ENCODE measurements around the gene E2F2. TPM values are rescaled to one million over a fixed set of nuclear protein-coding genes. Genes with fewer than 3 reads are reported as not detected.
"Not testable (repeated sequence)": the region's sequence is repeated elsewhere in the genome, so short reads cannot be mapped to it uniquely, and the experiment has no call there.

E2F2 gene
- polyA plus RNA-seq, 3 donors: 3.8 to 4.7 (median 4.5) TPM

DNA sequence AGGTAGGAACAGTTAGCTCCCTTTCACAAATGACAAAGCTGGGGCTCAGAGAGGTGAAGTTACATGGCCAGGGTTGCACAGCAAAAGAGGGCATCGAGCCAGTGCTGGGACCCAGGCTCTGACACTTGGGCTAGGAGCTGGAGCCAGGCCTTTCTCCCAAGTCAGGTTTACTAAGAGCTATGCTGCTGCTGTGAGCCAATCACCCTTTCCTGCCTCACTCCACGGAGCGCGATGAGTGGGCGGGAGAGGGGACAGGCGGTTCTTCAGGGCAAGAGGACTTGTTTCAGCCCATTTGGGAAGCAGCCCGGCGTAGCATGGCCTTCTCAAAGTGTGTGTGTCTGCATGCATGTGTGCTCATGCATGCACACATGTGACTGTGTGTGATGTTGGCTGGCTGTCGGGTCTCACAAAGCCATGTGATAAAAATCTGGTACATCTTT lies 17.7 kb upstream of the E2F2 start:
- DNase-seq (ENCODE audit: low read depth in 3 of 3, low spot score in 2 of 3): no peak

DNA sequence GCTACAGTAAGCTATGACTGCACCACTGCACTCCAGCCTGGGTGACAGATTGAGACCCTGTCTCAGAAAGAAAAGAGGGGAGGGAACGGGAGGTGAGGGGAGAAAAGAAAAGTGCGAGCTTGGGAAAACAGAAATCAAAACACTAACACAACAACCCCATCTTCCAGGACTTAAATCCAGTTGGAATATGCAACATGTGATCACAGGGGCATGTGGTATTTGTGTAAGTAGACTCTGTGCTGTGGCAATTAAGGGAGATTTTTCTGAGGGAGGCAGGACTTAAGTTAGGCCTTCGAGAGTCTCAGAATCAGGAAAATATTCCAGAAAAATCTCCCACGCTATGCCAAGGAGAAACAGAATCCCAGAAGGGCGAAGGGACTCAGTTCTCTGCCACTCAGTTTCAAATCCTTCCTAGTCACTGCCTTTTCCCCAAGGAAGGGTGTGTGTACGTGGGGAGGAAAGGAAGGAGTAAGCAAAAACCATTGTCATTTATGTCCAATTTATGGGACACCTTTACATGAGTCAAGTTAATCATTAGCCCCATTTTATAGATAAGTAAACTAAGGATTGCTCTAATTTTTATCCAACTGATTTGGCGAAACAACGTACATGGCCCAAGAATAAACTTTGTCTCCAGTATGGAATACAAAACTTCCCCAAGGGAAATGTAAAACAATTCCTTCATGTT lies 16.0 kb upstream of the E2F2 start:
- DNase-seq (ENCODE audit: low read depth in 3 of 3, low spot score in 2 of 3): no peak

DNA sequence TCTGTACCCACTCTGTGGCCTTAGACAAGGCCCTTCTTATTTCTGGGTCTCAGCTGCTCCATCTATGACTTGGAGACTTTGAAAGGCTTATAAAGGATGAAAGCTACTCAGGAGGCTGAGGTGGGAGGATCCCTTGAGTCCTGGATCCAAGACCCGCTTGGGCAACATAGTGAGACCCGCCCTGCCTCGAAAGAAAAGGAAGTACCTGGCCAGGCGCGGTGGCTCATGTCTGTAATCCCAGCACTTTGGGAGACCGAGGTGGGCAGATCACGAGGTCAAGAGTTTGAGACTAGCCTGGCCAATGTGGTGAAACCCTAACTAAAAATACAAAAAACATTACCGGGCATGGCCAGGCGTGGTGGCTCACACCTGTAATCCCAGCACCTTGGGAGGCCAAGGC lies 14.8 kb upstream of the E2F2 start:
- no peak for DNase-seq (ENCODE audit: low read depth in 3 of 3, low spot score in 2 of 3)

DNA sequence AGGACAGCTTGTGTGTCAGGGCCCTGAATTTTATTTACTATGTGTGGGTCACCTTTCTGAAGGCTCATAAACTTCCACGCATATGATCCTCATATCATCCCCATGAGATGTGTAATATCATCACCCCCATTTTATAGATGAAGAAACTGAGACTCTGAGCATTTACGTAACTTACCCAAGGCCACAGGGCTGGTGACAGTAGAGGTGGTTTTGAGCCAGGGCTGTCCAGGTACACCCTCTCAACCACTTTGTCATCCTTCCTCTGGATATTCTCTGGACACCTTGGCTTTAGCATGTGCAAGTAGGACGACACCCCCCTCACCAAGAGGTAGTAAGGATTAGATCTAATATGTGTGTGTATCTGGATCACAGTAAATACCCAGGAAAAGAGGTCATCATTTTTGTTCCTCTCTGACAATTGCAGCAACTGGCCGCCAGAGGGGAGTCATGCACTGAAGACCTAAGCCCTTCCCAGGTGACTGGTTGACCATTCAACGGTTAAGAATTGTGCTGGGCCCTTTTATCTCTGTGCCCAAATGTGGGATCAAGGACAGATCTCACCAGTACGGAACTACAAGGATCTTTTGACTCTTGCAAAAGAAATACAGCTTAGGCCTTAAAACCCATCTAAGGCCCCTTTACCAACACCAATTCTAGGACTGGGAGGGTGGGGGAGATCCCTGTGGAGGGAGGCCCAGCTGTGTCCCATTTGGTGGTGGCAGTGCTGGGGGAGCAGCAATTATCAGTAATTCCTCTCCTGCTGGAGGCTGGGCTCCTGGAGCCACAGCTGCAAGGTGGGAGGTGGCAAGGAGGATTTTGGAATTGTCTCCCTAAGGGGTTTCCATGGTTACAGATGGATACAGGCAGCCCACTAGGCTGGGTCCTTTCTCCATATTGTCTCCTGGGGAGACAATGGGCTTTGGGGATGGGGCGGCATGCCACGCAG lies 13.7 kb upstream of the E2F2 start:
- no peak for DNase-seq (ENCODE audit: low read depth in 3 of 3, low spot score in 2 of 3)

DNA sequence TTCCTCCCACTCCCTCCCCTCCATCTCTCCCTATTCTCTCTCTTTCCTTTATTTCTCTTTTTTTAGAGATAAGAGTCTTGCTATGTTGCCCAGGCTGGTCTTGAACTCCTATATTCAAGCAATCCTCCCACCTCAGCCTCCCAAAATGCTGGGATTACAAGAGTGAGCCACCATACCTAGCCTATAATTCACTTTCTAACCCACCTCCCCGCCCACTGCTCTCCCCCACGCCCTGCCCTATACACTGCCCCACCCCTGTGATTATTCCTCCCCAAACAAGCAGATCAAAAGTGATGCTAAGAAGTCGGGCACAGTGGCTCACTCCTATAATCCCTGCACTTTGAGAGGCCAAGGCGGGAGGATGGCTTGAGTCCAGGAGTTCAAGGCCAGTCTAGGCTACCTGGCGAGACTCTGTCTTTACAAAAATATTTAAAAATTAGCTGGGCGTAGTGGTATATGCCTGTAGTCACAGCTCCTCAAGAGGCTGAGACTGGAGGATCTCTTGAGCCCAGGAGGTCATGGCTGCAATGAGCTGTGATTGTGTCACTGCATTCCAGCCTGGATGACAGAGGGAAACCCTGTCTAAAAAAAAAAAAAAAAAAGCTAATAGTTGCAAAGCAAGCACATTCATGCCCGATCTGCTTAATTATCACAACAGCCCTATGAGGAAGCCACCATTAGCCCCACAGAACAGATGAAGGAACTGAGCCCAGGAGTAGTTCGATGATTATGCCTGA lies 12.8 kb upstream of the E2F2 start:
- DNase-seq (ENCODE audit: low read depth in 3 of 3, low spot score in 2 of 3): no peak

DNA sequence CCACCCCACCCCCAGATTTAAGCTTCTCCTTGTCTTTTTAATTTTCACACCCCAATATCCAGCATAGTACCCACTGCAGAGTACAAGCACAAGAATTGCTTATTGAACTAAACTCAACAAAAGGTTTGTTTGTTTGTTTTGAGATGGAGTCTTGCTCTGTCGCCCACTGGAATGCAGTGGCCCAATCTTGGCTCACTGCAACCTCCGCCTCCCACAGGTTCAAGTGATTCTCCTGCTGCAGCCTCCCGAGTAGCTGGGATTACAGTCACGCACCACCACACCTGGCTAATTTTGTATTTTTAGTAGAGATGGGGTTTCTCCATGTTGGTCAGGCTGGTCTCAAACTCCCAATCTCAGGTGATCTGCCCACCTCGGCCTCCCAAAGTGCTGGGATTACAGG lies 11.9 kb upstream of the E2F2 start:
- DNase-seq (ENCODE audit: low read depth in 3 of 3, low spot score in 2 of 3): not testable (repeated sequence)

DNA sequence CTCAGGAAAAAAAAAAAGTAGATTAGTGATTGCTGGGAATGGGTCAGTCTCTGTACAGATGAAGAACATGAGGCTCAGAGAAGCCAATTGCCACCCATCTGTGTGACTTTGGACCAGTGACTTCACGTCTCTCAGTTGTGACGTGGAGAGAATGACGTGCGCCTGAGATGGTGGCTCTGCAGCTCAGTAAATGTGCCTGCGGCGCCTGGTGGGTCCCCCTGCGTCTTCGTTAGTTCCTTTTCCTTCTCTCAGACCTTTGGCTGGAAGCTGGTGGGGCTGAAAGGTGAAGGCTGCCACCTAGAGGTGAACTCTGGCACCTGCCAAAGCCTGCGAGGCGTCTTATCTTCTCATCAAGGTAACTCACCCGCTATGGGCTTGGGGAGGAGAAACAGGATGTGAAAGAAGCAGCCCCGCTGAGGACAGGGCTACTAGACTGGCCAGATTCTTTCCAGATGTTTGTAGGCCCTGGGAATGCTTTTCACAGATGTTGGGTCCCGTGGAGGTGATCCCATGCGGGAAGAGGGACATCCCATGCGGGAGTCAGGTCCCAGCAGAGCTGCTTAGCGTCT lies 8.7 kb upstream of the E2F2 start:
- no peak for DNase-seq (ENCODE audit: low read depth in 3 of 3, low spot score in 2 of 3)

DNA sequence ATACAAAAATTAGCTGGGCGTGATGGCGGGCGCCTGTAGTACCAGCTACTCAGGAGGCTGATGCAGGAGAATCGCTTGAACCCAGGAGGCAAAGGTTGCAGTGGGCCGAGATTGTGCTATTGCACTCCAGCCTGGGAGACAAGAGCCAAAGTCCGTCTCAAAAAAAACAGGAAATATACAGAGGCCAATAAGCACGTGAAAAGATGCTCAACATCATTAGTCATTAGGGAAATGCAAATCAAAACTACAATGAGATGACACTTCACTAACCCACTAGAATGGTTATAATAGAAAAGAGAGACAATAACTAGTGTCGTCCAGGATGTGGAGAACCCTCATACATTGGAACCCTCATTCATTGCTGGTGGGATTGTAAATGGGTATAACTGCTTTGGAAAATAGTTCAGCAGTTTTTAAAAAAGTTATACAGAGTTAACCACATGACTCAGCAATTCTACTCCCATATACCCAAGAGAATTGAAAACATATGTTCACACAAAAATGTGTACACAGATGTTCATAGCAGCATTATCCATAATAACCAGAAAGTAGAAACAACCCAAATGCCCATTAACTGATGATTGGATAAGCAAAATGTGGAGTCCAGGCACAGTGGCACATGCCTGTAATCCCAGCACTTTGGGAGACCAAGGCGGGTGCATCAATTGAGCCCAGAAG lies 6.4 kb upstream of the E2F2 start:
- DNase-seq (ENCODE audit: low read depth in 3 of 3, low spot score in 2 of 3): no peak

DNA sequence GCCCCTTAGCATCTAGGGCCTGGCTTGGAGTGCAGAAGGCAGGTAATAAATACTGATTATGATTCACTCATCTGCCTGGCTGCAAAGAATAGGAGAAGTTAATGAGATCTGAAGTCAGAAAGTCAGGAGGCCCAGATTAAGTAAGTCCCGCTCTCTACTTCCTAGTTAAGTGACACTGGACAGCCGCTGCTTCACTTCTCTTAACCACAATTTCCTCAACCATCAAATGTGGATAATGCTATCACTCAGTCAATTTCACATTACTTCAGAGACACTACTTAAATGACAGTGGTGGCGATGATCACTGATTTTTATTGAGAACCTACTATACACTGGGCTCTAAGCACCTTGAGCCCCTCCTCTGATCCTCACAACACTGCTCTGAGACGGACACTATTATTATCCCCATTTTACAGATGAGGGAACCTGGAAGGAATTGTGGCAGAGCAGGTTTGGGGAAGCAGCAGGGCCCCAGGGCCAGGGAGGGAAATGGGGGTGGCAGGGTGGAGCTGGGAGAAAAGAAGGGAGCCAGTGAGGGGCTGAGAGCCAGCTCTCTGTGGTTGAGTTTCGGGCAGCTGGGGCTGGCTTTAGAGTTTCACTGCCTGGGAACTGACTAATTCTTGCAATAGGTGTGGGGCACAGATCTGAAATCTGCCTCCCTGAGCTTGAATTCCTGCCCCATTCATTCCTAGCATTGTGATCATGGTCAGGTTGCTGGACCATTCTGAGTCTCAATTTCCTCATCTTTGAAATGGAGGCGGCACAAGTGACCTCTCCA lies 2.4 kb upstream of the E2F2 start:
- no peak for DNase-seq (ENCODE audit: low read depth in 3 of 3, low spot score in 2 of 3)

DNA sequence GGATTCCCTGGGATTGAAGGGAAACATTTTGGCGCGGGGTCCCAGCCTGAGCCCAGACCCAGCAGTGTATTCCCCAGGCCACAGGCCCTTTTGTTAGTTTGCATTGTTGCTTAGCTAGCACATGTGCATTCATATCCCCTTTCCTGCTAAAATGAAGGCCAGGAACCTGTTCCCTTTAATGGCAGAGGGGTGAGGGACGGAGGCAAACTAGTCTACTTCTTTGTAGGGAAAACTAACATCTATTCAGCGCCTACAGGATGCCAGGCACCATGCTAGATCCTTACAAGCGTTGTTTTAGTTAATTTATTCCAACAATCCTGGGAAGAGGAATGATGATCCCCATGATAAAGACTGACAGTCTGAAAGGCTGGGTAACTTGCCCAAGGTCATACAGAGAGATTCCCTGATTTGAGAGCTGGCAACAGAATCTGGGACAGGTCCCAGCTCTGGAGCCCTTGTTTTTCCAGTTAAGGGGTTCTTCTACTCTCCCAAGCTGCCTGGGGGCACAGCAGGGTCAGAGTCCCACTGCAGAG lies 595 bp upstream of the E2F2 start:
- DNase-seq (ENCODE audit: low read depth in 3 of 3, low spot score in 2 of 3): no peak

DNA sequence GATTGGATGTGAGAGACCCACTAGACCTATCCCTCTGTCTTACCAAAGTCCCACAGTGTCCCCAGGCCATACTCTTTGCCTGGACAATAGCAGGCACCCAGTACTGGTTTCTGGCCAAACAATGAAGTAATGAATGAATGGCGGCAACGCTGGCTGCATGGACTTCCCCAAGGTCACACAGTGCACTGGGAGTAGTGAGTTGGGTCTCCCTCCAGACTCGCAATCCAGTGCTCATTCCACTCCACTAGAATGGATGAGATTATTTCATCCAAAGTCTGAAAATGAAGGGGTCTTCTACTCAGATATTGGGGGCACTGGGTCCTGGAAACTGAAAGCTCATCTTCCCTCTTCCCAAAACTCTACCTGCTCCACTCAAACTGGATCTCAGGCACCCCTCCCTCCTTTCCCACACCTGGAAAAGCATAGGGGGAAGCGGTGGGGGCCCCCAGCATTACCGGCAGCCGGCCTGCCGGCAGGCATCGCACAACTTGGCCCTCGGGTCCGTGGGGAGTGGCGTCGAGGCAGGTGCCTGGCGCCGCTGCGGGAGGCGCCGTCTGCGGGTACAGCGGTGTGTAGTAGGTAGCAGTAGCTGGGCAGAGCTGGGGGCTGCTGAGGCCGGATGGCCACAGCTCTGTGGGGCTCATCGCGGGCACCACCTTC lies 816 bp downstream of the E2F2 start:
- no peak for DNase-seq (ENCODE audit: low read depth in 3 of 3, low spot score in 2 of 3)

DNA sequence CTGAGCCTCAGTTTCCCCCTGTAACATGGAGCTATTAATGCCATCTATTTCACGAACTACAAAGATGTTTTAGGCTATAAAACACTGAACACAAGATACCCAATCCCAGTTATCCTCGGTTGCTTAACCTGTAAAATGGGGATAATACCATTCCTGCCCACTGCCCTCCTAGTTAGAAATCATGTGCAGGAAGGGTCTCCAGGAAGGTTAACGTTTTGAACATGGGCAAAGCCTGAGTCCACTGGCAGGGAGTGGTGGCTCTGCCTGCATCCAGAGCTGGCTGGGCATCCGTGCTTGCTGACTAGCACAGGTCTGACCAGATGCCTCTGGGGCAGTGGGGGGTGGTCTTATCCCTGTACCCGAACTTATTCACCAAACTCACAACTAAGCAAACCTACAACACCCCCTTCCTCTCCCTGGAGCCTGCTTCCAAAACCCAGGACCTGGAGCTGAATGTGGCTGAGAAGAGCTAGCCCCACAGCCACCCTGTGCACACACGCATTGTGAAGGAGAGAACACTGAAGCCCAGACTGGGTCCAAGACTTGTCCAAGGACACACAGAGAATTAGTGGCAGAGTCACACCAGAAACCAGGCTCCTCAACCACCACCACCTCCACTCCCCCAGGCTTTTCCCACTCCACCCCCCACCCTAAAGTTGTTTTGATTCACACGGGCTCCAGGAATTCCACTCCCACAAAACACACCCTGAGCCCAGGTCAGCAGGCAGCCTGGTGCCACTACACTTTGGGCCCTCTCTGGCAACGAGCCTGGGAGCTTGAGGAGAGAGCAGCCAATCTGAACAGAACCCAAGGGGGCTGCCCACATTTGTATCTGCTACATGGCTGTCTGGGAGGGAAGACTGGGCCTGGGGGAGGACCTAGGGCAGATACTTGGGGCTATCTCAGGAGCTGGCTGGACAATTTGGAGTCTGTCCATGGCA lies 1.6 kb downstream of the E2F2 start:
- no peak for DNase-seq (ENCODE audit: low read depth in 3 of 3, low spot score in 2 of 3)

DNA sequence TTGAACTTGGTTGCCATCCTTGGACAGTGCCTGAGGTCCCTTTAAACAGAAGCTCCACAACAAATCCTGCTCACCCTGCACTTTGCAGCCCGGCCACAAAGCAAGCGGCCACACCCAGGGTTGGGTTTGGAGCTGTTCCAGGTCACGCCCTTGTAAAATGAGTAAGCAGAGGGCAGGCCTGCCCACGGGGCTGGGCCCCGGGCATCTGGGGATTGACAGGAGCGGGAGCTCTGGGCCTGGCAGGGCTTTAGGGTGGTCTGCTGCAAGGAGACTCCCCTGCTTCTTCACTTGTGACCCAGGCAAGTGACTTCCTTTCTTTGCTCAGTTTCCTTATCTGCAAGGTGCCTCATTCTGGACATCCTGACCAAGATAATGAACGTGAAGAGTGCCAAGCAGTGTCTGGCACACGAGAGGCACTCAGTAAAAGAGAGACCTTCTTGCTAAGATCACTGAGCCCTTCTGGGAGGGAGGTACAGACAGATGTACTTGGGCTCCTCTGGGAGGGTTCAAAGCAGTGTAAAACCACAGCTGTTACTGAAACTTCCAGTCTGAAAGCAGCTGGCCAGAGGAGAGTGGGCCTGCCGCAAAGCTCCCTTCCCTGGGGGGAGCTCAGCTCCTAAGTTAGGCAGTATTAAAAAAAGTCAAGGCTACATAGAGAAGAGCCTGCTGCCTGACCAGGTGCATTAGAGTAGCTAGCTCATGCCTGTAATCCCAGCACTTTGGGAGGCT lies 2.6 kb downstream of the E2F2 start:
- DNase-seq (ENCODE audit: low read depth in 3 of 3, low spot score in 2 of 3): no peak

DNA sequence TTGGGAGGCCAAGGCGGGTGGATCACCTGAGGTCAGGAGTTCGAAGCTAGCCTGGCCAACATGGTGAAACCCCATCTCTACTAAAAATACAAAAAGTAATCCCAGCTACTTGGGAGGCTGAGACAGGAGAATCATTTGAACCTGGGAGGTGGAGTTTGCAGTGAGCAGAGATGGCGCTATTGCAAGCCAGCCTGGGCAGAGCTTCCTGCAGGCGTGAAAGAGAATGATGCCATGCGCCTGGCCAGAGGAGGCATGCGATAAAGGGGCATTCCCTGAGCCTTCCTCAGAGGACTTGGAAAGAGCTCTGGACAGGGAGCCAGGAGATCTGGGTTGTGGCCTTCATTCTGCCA lies 3.2 kb downstream of the E2F2 start:
- DNase-seq (ENCODE audit: low read depth in 3 of 3, low spot score in 2 of 3): no peak

DNA sequence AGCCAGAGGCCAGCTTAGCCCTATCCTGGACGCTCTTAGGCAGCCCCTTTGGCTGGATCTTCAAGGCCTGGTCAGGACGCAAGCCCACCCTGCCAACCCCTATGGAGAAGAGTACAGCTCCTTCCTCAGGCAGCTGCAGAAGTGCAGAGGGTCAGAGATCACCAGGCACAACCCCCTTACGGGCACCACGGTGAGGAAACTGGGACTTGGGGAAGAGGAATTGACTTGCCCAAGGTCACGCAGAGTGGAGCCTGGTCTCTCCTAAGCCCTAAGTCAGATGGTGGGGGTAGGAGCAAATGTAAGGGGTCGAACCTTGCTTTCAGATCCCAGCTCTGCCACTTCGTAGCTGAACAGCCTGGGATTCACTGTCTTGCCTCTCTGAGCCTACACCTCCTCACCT lies 3.7 kb downstream of the E2F2 start:
- no peak for DNase-seq (ENCODE audit: low read depth in 3 of 3, low spot score in 2 of 3)

DNA sequence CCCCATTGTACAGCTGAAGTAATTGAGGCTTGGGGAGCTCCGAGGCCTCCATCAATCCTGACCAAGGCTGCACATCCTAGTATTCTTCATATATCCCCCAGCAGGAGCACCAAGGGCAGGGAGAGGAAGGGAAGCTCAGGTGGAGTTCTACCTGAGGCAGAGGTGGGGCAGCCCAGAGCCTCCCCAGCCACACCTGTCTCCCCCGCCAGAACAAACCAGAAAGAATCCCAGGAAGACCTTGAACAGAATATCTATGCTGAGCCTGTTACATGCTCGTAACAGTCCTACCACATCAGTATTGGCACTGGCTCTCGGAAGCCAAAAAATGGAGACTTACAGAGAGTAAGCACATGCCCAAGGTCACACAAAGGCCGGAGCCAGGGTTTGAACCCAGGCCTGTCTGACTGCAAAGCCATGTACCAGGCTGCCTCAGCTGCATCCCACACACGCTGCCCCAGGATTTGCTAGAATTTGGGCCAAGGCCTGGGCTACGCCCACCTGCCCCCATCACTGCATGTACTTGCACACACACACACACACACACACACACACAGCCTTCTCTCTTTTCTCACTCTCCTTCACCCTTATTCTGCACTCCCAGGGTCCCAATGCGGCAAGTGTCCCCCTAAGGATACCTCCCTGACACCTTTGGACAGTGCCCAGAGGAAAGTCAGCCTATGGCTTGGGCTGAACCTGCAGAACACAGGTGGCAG lies 4.5 kb downstream of the E2F2 start:
- no peak for DNase-seq (ENCODE audit: low read depth in 3 of 3, low spot score in 2 of 3)
